ENCODE measurements around the gene RNF144B.

RNF144B gene

DNA sequence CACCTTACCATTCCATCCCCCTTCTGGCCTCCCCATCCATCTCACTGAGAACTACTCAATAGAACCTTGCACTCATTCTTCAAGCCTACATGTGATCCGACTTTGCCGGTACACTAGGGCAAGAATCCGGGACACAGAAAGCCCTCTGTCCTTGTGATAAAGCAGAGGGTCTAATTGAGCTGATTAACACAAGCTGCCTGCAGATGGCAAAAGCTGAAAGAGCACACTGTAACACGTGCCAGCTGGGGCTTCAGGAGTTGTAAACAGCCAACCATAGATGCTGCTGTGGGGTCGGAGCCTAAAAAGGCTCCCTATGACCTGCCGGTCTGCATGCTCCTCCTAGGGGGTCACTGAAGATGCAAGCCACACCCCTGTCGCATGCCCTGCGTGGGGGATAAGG lies 124.1 kb downstream of the RNF144B start:
- no peak overlapping the region for H3K4me3 ChIP-seq (ENCODE audit: low read depth, low read length)
- DNase-seq (ENCODE audit: low read depth), result no peak
- TF ChIP-seq POLR2A (IDR thresholded peaks at IDR 0.05; ENCODE audit: extremely low read depth, insufficient read length) (no peak), MAX (IDR thresholded peaks at IDR 0.05; ENCODE audit: low read depth, low read length) (no peak), MYC (IDR thresholded peaks at IDR 0.05; ENCODE audit: low read depth, low read length) (no peak)
- TF ChIP-seq, protein P1, sequence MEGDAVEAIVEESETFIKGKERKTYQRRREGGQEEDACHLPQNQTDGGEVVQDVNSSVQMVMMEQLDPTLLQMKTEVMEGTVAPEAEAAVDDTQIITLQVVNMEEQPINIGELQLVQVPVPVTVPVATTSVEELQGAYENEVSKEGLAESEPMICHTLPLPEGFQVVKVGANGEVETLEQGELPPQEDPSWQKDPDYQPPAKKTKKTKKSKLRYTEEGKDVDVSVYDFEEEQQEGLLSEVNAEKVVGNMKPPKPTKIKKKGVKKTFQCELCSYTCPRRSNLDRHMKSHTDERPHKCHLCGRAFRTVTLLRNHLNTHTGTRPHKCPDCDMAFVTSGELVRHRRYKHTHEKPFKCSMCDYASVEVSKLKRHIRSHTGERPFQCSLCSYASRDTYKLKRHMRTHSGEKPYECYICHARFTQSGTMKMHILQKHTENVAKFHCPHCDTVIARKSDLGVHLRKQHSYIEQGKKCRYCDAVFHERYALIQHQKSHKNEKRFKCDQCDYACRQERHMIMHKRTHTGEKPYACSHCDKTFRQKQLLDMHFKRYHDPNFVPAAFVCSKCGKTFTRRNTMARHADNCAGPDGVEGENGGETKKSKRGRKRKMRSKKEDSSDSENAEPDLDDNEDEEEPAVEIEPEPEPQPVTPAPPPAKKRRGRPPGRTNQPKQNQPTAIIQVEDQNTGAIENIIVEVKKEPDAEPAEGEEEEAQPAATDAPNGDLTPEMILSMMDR (IDR thresholded peaks at IDR 0.05; ENCODE audit: low read depth, low read length), result no peak

GRCh38 chr6:18513253-18513798 lies 126.2 kb downstream of the RNF144B start:
- no peak for DNase-seq (ENCODE audit: low read depth)
- H3K4me3 ChIP-seq (ENCODE audit: low read depth, low read length), result no peak overlapping the region
- TF ChIP-seq MYC (IDR thresholded peaks at IDR 0.05; ENCODE audit: low read depth, low read length), result no peak
- TF ChIP-seq, protein P1 (IDR thresholded peaks at IDR 0.05; ENCODE audit: low read depth, low read length), result no peak
- no peak for TF ChIP-seq POLR2A (IDR thresholded peaks at IDR 0.05; ENCODE audit: extremely low read depth, insufficient read length)
- no peak for TF ChIP-seq MAX (IDR thresholded peaks at IDR 0.05; ENCODE audit: low read depth, low read length)

- TF ChIP-seq POLR2A (IDR thresholded peaks at IDR 0.05; ENCODE audit: extremely low read depth, insufficient read length) (no peak), MAX (IDR thresholded peaks at IDR 0.05; ENCODE audit: low read depth, low read length) (no peak), MYC (IDR thresholded peaks at IDR 0.05; ENCODE audit: low read depth, low read length) (no peak)
- TF ChIP-seq, protein P1 (IDR thresholded peaks at IDR 0.05; ENCODE audit: low read depth, low read length), result no peak
- H3K4me3 ChIP-seq (ENCODE audit: low read depth, low read length), result no peak overlapping the region
These were observed 127.0 kb downstream of the RNF144B start for GRCh38 chr6:18514180-18514579.

DNA sequence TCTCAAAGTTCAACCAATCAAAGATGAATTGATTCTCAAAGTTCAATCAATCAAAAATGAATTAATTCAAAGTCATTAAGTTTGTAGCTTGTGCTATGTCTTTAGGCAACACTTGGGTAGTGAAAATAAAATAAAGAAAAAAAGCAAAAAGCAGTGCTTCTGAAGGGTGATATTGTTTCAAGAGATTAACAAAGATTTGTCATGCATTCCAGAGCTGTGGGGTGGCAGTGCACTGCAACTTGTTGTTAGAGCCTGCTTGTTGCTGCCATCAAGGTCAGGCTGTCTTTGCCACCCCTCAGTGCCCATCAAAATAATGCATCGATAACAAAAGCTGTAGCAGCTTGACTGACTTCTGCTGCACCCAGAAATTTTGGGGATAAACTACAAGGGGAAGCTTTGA lies 128.6 kb downstream of the RNF144B start:
- no peak for DNase-seq (ENCODE audit: low read depth)
- TF ChIP-seq MYC (IDR thresholded peaks at IDR 0.05; ENCODE audit: low read depth, low read length) (no peak), MAX (IDR thresholded peaks at IDR 0.05; ENCODE audit: low read depth, low read length) (no peak), POLR2A (IDR thresholded peaks at IDR 0.05; ENCODE audit: extremely low read depth, insufficient read length) (no peak)
- H3K4me3 ChIP-seq (ENCODE audit: low read depth, low read length), result no peak overlapping the region

More at GRCh38 chr6:18514180-18514579, 127.0 kb downstream of the RNF144B start:
- no peak for DNase-seq (ENCODE audit: low read depth)

Data from NB4 (cell line).